Fibroblast of peridontal ligament (primary cell): ENCODE data around the gene AATF.
A peak's percentile ranks its signal among the peaks of the same experiment; 100 is the strongest.

ENCODE experiments used
- DNase-seq: peaks from one replicate; pipeline ENCODE4 v3.0.0-alpha.2; 2010; ENCODE audit errors: extremely low read depth

Gene AATF, protein sequence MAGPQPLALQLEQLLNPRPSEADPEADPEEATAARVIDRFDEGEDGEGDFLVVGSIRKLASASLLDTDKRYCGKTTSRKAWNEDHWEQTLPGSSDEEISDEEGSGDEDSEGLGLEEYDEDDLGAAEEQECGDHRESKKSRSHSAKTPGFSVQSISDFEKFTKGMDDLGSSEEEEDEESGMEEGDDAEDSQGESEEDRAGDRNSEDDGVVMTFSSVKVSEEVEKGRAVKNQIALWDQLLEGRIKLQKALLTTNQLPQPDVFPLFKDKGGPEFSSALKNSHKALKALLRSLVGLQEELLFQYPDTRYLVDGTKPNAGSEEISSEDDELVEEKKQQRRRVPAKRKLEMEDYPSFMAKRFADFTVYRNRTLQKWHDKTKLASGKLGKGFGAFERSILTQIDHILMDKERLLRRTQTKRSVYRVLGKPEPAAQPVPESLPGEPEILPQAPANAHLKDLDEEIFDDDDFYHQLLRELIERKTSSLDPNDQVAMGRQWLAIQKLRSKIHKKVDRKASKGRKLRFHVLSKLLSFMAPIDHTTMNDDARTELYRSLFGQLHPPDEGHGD

DNA sequence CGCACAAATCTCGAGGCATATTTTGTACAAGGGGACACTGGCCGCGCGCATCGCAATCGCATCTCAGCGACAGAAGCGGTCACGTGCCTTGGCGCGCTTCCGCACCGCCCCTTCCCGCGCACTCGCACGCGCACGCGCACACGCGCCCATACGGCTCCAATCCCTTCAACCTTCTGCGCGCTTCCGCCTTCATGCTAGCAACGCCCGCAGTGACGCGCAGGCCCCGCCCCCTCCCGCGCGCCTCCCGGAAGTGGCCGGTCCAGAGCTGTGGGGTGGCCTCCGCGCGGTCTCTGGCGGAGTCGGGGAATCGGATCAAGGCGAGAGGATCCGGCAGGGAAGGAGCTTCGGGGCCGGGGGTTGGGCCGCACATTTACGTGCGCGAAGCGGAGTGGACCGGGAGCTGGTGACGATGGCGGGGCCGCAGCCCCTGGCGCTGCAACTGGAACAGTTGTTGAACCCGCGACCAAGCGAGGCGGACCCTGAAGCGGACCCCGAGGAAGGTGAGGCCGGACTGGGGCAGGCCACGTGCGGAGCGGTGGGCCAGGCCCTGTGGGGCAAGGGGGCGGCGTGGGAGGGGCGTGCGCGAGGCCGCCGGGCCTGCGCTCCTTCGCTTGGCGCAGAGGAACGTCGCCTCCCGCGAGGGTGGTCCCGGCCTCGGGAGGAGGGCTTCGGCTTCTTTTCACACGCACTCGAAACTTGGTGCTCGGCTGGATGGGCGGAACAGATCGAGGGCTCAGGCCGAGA lies at the start of gene AATF:
Gene AATF (plus strand): TSS at position 238 of the 744 bp plus-strand sequence. CDS start 172 bp downstream, at position 410.
- peak; percentile 92 for DNase-seq

DNA sequence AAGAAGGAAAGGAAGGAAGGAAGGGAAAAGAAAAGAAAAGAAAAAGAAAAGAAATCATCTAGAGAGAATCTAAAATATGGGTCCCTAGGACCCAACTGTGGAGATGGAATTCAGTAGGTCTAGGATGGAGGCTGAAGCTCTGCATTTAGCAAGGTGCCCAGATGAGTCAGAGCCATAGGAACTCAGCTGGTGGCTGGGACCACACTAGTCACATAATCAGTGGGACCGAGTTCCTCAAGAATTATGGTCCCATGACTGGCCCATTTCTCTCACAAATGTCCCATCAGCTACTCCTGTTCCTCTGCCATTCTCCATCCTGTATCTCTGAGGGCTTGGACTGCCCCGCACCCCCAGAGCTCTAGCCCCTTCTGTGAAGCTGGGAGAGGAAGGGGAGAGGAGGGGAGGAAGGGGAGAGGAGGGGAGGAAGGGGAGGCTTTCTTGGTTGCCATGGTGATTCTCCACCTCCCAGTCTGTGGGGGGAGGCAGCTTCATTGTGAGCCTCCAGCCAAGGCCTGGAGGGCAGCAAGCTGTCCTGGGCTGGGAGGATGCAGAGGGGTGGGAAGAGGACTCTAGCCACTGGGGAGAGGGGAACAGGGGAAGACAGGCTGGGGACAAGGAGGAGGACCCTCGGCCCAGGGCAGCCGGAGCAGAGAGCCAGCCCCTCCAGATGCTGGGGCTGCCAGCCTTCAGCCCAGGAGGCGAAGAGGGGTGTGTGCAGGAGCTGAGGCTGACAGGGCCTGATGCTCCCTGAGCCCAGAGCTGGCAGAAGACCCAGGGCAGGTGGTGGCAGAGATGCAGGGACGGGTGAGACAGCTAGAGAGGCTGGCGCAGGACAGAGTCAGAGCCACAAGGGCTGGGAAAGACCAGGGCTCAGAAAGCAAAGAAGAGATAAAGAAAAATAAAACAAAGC lies 49.2 kb upstream of the AATF start:
- no peak for DNase-seq

DNA sequence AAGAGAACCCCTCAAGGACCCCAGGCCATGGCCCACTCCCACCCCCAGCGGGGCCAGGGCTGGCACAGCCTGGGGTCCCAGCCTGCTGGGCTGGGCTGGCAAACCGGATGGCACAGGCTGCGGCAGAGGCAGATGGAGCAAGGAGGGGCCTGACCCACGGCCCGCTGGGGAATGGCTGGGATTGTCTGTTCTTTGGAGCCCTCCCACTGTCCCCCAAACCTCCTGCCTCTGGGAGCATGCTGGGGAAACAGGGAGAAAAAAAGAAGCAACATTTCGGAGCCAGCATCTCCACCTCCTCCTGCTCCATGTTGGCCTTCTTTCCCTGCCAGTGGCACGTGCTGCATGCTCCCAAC lies 48.6 kb upstream of the AATF start:
- DNase-seq = no peak

DNA sequence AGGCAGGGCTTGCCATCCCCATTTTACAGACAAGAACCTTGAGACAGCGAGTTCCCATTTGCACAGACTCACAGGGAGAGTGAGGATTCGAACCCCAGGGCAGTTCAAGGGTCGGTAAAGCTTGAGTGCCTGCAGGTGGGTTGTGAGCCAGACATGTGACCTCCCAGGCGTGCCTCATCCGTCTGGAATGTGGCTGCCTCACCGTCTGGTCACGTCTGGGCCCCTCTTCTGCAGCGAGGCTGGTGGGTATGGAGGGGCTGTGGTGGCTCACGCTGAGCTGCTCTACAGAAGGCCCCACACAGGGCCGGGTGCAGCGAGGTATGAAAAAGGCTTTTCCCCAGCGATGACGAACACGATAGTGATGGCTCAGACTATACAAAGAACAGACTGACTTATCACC lies 47.2 kb upstream of the AATF start:
- no peak for DNase-seq

DNA sequence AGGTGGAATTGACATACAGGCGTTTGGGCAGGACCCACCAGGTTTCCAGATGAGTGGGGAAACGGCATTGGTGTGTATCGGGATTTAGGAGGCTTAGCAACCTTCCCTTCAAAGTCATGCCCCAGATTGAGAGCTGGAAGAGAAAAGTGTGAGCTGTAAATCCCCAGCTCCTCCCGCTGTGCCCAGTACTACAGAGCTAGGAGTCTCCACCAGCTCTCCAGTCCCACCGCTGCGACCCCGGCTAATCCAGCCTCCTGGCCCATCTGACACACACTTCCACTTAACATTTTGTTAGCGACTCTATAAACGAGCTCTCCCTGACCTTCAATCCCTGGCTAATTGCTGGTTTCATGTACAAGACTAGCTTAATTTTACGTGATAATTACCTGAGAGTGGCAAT lies 41.3 kb upstream of the AATF start:
- DNase-seq = no peak

DNA sequence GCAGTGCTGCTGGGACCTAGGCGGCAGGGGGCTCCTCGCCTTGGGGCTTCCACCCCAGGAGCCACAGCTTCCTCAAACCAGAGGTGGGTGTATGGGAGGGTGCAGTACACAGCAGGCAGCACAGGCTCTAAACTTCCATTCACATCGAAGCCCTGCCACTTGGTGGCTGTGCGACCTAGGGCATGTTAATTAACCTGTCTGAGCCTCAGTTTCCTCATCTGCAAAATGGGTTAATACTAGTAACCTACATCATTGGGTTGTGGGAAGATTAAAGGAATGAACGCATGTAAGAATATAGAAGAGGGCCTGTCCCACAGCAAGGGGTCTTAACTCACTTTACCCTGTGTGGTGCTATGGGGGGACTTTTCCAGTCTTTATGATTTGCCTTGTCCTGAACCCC lies 38.2 kb upstream of the AATF start:
- DNase-seq = no peak

DNA sequence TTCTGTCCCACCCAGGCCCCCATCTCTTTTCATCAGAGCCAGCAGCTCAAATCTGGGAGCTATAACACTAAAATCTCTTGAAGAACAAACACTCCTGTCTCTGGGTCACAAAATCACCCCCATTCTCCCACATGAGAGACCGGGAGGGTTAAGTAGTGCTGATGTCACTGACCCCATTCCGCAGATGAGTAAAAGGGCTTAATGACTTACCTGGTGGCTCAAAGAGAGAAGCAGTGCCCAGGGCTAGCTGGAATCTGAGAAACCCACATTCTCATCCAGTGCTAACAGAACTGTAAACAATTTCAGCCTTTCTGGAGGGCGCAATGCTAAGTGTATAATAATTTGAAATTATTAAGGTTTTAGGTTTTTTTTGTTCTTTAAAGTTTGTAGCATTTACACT lies 37.8 kb upstream of the AATF start:
- DNase-seq = no peak

DNA sequence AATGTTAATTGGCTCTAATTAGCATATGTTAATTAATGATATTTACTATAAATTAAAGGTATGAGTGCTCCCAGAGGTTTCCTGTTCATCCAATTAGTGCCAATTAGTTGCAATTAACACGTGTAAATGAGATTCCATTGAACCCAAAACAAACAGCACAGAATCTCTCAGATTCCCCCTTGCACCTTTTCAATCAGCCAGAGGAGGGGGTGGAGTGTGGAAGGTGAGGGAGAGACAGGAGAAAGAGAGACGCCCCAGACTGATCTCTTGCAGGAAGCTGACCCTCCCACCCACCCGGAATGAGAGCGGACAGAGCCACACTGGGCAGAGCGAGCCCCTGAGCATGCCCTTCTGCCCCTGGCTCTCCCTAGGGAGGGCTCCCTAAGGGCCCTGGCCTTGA lies 35.6 kb upstream of the AATF start:
- DNase-seq = no peak

DNA sequence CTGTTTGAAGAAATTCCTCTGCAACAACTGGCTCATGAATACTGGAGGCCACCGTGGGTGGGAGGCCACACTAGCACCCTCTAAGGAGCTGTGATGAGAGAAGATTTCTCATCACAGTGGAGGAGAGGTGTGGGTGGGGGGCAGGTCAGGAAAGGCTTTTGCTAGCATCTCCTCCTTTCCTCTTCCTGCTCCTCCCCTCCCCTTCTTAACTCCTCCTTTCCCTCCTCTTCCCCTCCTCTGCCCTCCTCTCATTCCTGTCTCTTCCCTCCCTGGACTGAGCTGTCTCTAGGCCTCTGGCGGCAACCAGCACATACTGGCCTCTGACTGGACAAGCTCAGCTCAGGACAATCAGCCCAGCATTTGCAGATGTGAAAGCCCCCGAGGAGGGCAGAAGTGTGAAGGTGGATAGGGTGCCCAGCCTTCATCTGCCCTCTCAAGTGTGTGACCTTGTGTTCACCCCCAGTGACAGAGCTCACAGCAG lies 30.5 kb upstream of the AATF start:
- no peak for DNase-seq

DNA sequence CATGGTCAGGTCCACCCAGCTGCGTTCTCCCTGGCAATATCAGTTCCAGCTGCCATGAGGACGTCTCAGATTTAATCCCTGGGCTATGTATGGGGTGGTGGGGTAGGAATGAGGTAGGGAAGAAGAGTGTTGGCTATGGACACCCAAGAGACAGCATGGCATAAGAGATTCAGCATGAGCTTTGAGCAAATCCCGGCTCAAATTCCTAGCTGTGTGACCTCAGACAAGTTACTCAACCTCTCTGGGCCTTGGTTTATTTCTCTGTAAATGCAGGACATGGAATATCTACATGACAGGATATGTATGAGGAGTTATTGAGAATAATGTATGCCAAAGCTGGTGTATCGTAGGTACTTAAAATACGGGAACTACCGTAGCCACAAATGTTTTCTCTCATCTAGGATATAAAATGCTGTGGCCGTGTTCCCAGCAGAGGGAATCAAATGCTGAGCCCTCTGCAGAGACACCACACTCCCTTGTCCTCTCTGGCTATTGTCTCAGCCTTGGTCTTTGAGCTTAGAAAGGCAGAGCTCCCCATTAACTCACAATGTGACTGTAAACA lies 29.3 kb upstream of the AATF start:
- DNase-seq = no peak

DNA sequence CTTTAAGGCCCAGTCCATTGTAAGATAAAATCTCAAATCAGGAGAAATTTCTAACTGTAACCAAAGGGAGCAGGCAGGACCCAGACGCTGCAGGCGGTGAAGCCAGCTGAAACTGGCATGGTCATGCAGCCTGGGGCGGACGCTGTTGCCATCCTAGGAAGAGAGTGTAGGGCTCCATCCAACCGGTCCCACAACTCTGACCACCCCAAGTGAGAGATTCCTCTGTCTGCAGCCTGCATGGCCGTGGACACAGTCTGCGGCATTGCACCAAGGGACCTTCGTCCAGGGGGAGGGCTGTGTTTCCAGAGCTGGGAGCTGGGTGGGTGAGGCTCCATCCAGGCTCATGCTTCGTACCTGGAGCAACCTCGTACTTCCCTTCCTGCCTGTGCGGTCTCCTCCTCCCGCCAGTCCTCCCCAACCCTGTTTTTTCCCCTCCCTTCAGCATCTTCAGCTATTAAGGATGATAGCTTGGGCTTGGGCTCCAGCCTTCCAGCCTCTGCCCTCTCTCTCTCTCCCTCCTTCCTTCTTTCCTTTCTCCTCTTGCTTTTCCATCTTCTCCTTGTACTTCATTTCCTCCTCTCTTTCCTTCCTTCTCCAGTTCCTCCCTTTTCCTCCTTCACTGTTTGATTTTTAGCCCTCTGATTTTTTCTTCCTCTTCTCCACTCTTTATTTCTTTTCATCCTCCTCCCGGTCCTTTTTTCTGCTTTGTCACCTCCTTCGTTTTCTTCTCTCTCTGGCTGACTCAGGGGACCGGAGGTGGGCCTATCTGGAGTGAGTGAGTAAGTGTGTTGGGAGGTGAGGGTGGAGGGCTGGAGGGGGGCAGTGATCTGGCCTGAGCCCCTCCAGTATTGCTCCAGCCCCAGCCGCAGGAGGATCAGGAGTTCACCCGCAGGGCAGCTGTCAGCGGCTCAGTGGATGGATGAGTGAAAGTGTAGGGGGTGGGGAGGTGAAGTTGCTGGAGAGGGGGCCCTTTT lies 28.4 kb upstream of the AATF start:
- no peak for DNase-seq

DNA sequence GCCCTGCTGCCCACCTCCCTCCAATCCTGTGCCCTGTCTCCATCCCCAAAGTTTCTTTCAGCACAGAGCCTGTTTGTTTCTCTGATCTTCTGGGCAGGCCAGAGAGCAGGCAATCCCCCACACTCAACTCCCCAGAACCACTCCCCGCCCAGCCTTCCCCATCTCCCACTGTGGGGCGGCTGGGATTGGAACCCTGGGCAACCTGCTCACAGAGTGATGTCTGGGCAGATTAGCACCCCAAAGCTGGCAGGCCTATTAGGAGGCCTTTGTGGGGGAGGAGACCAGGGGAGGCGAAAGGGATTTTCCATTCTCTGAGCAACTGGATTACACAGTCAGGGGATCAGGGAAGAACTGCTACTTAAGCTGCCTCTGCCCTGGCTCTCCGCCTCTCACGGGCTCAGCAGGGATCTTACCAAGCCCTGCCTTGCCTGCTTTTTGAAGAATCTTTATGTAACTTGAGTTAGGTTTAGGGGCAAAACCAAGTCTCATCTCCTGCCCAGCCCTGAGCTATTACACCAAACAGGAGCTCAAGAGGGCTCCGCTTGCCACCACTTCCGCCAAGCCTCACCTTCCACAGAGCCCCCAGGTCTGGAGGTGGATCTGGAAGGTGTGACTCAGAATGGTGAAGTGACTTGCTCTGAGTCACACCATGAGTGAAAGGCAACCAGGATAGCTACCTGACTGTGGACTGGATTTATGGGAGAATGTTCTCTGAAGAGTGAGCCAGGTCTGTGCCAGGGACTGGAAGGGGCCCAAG lies 27.5 kb upstream of the AATF start:
- DNase-seq = no peak

DNA sequence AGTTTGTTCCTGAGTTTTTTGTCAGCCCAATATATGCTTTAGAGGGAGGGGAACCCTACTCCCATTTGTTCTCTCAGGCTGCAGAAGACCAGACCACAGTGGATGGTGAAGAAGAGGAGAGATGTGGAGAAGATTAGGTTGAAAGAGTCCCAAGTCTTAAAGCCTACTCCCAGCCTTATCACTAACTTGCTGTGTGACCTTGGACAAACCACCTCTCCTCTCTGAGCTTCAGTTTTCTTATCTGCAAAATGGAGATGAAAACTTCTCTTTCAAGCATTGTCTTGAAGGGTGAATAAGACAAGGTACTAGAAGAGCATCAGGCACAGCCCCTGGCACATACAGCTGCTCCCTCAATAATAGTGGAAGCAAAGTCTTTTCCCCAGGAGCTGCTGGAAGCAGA lies 26.6 kb upstream of the AATF start:
- DNase-seq = no peak

DNA sequence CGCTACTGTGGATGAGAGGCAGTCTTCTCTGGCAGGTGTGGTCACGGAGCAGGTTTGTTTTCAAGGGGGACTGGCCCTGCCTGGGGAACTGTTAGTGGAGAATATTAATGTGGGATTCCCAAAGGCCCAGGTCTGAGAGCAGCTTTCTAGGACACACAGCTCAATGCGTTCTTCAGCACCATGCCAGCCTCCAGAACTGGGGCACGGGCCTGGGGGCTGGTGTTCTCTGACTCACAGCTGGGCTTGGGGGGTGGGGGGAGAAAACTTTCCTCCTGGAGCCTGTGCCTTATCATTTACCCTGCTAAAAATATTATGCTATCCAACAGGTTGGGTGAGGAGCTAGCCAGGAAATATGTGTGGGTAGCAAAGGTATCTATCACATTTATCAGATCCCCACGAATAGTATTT lies 24.9 kb upstream of the AATF start:
- DNase-seq = no peak

DNA sequence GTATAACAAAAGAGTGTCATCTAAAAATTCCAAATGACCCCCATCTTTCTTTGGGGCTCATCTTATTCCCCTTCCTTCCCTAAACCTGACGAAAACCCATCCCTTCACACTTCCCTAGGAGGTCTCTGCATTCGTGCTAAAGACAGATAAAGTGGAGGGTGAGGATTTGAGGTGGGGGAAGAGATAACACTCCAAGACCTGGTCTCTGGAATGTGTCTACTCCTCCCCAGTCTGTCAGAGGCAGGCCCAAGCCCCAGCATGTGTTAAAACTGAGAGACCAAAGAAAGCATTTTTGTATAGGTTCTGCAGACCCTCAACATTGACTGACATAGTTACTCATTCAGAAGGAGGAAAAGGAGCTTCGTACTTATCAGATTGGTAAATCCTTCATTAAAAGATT lies 22.5 kb upstream of the AATF start:
- no peak for DNase-seq

DNA sequence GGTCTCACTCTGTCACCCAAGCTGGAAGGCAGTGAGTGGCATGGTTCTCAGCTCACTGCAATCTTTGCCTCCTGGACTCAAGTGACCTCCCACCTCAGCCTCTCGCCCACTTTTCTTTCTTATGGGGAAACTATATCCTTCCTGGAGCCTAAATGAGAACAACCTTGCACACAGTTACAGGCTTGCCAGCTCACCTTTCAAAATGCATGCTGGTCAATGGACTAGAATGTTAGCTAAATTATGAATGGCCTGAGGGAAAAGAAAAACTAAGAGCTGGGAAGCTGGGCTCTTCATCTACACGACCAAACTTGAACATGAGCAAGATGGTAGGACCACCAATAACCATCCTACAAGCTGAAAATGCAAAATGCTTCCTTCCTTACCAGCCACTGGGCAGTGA lies 22.1 kb upstream of the AATF start:
- no peak for DNase-seq

DNA sequence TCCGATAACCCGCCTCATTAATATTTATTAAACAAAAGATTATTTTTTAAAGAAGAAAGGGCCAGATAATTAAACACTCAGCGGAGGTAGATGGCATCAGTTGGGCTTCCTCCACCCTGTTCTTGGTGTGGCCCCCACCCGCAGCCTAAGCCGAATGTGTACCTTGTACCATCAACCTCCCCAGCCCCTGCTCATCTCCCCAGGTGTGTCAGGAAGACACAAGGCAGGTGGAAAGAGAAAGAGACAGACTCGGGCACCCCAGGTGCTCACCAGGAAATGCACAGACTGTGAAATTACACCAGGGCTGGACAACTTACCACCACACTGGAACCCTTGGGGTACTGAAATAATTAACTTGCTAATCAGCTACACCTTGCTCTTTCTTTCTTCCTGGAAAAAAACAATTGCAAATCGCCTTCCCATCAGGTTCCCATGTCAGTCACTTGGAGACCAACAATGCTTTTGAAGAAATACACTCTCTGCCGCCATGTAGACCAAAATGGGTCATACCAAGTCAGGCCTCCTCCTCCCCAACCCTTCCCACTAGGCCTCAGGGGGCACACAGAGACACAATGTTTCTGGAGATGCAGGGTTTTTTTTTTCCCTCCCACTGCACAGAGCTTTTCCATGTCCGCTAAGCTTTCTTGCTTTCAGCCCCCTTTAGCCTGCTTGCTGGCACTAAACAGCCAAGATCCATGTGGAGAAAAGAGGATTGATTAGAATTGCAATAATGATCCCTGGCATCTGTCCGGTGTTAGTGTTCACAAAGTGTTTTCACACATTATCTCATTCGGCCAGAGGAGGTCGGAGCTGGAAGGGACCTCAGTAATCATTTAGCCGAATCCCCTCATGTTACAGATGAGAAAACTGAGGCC lies 20.0 kb upstream of the AATF start:
- no peak for DNase-seq

DNA sequence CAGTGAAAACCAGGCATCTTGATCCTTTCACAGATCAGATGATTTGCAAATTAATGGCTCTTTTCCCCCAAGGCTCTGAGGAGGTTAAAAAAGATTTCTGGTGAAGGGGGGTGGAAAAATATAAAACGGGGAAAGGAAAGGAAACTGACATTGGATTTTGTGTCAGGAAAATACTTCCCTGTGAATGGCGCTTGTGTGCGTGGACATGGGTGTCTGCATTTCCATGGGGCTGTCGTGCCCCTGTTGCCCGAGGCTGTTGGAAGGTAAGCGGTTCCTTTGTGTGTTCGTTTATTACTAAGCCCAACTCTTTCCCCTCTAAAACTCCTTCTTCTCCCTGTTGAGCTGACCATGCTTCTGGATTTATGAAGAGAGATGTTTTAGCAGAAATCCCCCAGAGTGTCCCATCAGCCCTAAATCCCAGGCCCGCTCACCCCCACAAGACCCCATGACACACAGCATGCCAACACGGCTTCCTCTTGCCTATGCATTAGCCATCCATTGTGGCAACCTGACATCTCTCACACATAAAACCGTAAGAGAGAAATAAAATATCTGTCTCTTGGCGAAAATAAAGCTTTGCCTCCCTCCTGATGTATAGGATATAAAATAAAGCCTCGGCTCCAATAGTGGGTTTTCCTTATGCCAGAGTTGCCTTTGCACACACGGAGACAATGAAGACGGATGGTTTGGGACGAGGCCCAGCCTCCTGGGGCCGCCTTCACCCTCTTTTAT lies 18.7 kb upstream of the AATF start:
- no peak for DNase-seq
